ENCODE results near the gene HEATR5A. TPM values are rescaled to one million over a fixed set of nuclear protein-coding genes. Genes with fewer than 3 reads are reported as not detected.
A peak's percentile ranks its signal among the peaks of the same experiment; 100 is the strongest.

The HEATR5A gene
- polyA plus RNA-seq, 3 donors, result 13.1 to 21.0 (median 16.8) TPM

DNA sequence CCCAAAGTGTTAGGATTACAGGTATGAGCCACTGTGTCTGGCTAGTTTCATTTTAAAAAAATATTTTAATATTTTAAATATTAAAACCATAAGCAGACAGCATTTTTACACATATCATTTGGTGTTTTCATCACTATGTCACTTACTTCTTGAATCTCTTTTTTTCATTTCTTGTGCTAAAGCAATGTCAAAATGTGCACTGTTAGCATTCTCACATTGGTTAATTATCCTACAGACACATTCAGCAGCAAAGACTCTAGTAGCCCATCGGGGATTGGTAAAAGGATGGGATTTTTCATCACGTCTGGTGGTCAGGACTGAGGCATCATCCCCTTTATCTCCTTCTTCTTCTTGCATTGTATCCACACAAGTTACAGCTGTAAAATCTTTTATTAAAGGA, 96.9 kb downstream of the HEATR5A start:
- H2AFZ ChIP-seq (ENCODE audit: insufficient read depth, low read depth, low read length, poor library complexity, severe bottlenecking), result no peak overlapping the region
- Mint-ChIP-seq H3K36me3 (peaks cover 45 to 64% of the 10 kb centered on the region in 2 donors), H3K4me1 (no peaks in the 10 kb centered on the region), H3K27me3 (ENCODE audit: low read depth in 3 of 3) (peaks cover 0 to 2% (median 0%) of the 10 kb centered on the region in 3 donors), H3K27ac (no peak overlapping the region), H3K4me3 (no peak overlapping the region), H3K9me3 (no peaks in the 10 kb centered on the region)
- no peak overlapping the region for H3K9ac ChIP-seq (ENCODE audit: insufficient read depth, low read length, poor library complexity, severe bottlenecking)
- no peak overlapping the region for H3K4me2 ChIP-seq (replicated peaks; ENCODE audit: extremely low read depth, low read length, poor library complexity, severe bottlenecking)
- intact Hi-C loops (cut with micrococcal nuclease), result no loop called here
- DNase-seq, result no peak
- peaks cover 41 to 73% of the 10 kb centered on the region in 2 donors for H3K36me3 ChIP-seq (replicated peaks in 1 of 2; ENCODE audit: control insufficient read depth in 1 of 2, insufficient read depth in 2 of 2, low read length in 2 of 2)
- no peaks in the 10 kb centered on the region for H3K4me1 ChIP-seq (ENCODE audit: control insufficient read depth in 1 of 2, insufficient read depth in 2 of 2, low read length in 2 of 2)
- no CpG with 5 or more reads among the region's 2 CpGs for WGBS (ENCODE audit: insufficient coverage)
- H3K4me3 ChIP-seq (replicated peaks in 1 of 3; ENCODE audit: low read depth in 2 of 3, low read length in 3 of 3), result no peak overlapping the region
- H3K9me3 ChIP-seq (replicated peaks in 1 of 2; ENCODE audit: control insufficient read depth in 1 of 2, insufficient read depth in 1 of 2, low read length in 2 of 2), result no peaks in the 10 kb centered on the region
- no peaks in the 10 kb centered on the region for H3K27me3 ChIP-seq (ENCODE audit: control insufficient read depth in 2 of 2, insufficient read depth in 2 of 2, low read length in 2 of 2)
- TF ChIP-seq, protein P1, sequence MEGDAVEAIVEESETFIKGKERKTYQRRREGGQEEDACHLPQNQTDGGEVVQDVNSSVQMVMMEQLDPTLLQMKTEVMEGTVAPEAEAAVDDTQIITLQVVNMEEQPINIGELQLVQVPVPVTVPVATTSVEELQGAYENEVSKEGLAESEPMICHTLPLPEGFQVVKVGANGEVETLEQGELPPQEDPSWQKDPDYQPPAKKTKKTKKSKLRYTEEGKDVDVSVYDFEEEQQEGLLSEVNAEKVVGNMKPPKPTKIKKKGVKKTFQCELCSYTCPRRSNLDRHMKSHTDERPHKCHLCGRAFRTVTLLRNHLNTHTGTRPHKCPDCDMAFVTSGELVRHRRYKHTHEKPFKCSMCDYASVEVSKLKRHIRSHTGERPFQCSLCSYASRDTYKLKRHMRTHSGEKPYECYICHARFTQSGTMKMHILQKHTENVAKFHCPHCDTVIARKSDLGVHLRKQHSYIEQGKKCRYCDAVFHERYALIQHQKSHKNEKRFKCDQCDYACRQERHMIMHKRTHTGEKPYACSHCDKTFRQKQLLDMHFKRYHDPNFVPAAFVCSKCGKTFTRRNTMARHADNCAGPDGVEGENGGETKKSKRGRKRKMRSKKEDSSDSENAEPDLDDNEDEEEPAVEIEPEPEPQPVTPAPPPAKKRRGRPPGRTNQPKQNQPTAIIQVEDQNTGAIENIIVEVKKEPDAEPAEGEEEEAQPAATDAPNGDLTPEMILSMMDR (IDR thresholded peaks at IDR 0.05), result no peak
- no peaks in the 10 kb centered on the region for H3K79me2 ChIP-seq (ENCODE audit: insufficient read depth, low read length)
- H3K27ac ChIP-seq (ENCODE audit: low read depth in 1 of 2, low read length in 2 of 2), result no peak overlapping the region
- H4K20me1 ChIP-seq (ENCODE audit: insufficient read depth, low read length), result no peaks in the 10 kb centered on the region

DNA sequence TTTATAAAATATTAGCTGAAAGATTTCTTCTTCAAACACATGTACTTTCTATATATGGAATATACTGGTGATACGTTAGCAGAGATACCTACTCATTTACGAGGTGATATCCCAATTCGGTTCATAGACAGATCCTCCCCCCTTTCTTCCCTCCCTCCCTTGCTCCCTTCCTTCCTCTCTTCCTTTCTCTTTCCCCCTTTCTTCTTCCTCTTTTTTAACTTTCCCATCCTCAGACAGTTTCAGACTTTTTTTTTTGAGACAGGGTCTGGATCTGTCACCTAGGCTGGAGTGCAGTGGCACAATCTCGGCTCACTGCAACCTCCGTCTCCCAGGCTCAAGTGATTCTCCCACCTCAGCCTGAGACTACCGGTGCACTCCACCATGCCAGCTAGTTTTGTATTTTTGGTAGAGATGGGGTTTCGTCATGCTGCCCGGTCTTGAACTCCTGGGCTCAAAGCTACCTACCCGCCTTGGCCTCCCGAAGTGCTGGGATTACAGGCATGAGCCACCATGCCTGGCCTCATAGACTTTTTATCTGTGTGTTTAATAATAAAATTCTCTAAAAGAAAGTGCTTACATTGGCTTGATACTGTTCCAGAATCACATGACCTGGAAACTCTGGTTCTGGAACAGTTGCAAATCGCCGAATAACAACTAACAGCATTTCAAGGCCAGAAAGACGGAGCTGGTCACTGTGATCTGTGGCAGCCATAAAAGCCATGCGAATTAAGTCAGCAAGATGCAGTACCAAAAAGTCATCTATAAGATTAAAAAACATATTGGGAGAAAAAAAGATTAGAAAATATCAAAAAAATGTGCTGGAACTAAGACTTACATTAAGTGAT, 99.2 kb downstream of the HEATR5A start:
- Mint-ChIP-seq H3K4me1 (no peaks in the 10 kb centered on the region), H3K27ac (peak overlapping the region in 1 of 7 donors; percentile 54), H3K4me3 (no peak overlapping the region), H3K9me3 (no peaks in the 10 kb centered on the region), H3K36me3 (peaks cover 60 to 83% of the 10 kb centered on the region in 2 donors), H3K27me3 (ENCODE audit: low read depth in 3 of 3) (peaks cover 0 to 2% (median 0%) of the 10 kb centered on the region in 3 donors)
- intact Hi-C loops (cut with micrococcal nuclease), result no loop called here
- Histone ChIP-seq H4K20me1 (ENCODE audit: insufficient read depth, low read length) (no peaks in the 10 kb centered on the region), H3K4me3 (replicated peaks in 1 of 3; ENCODE audit: low read depth in 2 of 3, low read length in 3 of 3) (no peak overlapping the region), H3K79me2 (ENCODE audit: insufficient read depth, low read length) (no peaks in the 10 kb centered on the region), H3K27me3 (ENCODE audit: control insufficient read depth in 2 of 2, insufficient read depth in 2 of 2, low read length in 2 of 2) (no peaks in the 10 kb centered on the region), H3K9ac (ENCODE audit: insufficient read depth, low read length, poor library complexity, severe bottlenecking) (no peak overlapping the region), H3K27ac (ENCODE audit: low read depth in 1 of 2, low read length in 2 of 2) (no peak overlapping the region), H2AFZ (ENCODE audit: insufficient read depth, low read depth, low read length, poor library complexity, severe bottlenecking) (no peak overlapping the region), H3K4me1 (ENCODE audit: control insufficient read depth in 1 of 2, insufficient read depth in 2 of 2, low read length in 2 of 2) (no peaks in the 10 kb centered on the region), H3K9me3 (replicated peaks in 1 of 2; ENCODE audit: control insufficient read depth in 1 of 2, insufficient read depth in 1 of 2, low read length in 2 of 2) (no peaks in the 10 kb centered on the region), H3K4me2 (replicated peaks; ENCODE audit: extremely low read depth, low read length, poor library complexity, severe bottlenecking) (no peak overlapping the region), H3K36me3 (replicated peaks in 1 of 2; ENCODE audit: control insufficient read depth in 1 of 2, insufficient read depth in 2 of 2, low read length in 2 of 2) (peaks cover 63 to 96% of the 10 kb centered on the region in 2 donors)
- TF ChIP-seq, protein P1 (IDR thresholded peaks at IDR 0.05), result no peak
- 89% methylated on average over 4 of the region's 14 CpGs for WGBS (ENCODE audit: insufficient coverage)
- no peak for DNase-seq

Measured in CD14-positive monocyte (primary cell).